OCI-LY3 (cell line): ENCODE results near the gene PDE4D.

Experiments used
- H2AFZ ChIP-seq: fragments of 200-600, 300-600 bp; shearing (Covaris generic); 2 replicates; pipeline ENCODE4 v1.6.0; 2014; ENCODE audit warnings: antibody characterized with exemption, low read depth, low read length
- H3K27ac ChIP-seq: fragments of 200-600, 300-600 bp; sonication (generic); 2 replicates; pipeline ENCODE4 v1.5.1; 2014; ENCODE audit warnings: mild to moderate bottlenecking, low read length, moderate library complexity, mixed read lengths
- H3K27me3 ChIP-seq: fragments of 200-600, 300-600 bp; sonication (generic); 2 replicates; pipeline ENCODE4 v1.6.1; 2014; ENCODE audit warnings: low read depth, low read length, mixed read lengths
- H3K36me3 ChIP-seq: fragments of 200-600, 300-600 bp; sonication (generic); replicated peaks from 2 replicates; pipeline ENCODE3; 2014; ENCODE audit warnings: low read depth, low read length, mixed read lengths
- H3K4me1 ChIP-seq: fragments of 300-600, 200-600 bp; sonication (generic); 2 replicates; pipeline ENCODE4 v1.6.1; 2014; ENCODE audit warnings: low read length, mixed read lengths
- H3K4me2 ChIP-seq: fragments of 200-600, 300-600 bp; sonication (generic); 2 replicates; pipeline ENCODE4 v1.6.1; 2014; ENCODE audit warnings: low read length, mixed read lengths
- H3K4me3 ChIP-seq: fragments of 300-600, 200-600 bp; sonication (generic); 2 replicates; pipeline ENCODE4 v1.5.1; 2014; ENCODE audit warnings: antibody characterized with exemption, mild to moderate bottlenecking, low read length, moderate library complexity
- H3K79me2 ChIP-seq: fragments of 300-600, 200-600 bp; shearing (Covaris generic); 2 replicates; pipeline ENCODE4 v1.6.1; 2014; ENCODE audit warnings: mild to moderate bottlenecking, low read length, mixed read lengths
- H3K9ac ChIP-seq: fragments of 300-600, 200-600 bp; shearing (Covaris generic); 2 replicates; pipeline ENCODE4 v1.6.0; 2014; ENCODE audit warnings: mild to moderate bottlenecking, low read length, moderate library complexity
- H3K9me3 ChIP-seq: fragments of 200-600, 300-600 bp; shearing (Covaris generic); 2 replicates; pipeline ENCODE4 v1.6.1; 2014; ENCODE audit warnings: low read length, mixed read lengths; ENCODE audit not compliant: insufficient read depth
- H4K20me1 ChIP-seq: fragments of 200-600, 300-600 bp; sonication (generic); 2 replicates; pipeline ENCODE4 v1.6.1; 2016; ENCODE audit warnings: low read length, mixed read lengths; ENCODE audit not compliant: insufficient read depth
- CTCF ChIP-seq: fragments of 200-600, 300-600 bp; sonication (generic); IDR thresholded peaks from 2 replicates; pipeline ENCODE4 v1.5.1; 2014; ENCODE audit warnings: antibody characterized with exemption, low read length, low read depth
- EZH2phosphoT487 ChIP-seq: fragments of 200-600 bp; shearing (Covaris generic); IDR thresholded peaks from 2 replicates; pipeline ENCODE4 v1.6.1; 2018; ENCODE audit warnings: antibody characterized with exemption, mixed run types, low read depth

Gene PDE4D

GRCh38 chr5:59542306-59542705 lies 351.2 kb downstream of the PDE4D start:
- Histone ChIP-seq H3K4me3 (no peak overlapping the region), H4K20me1 (no peaks in the 10 kb centered on the region), H3K9me3 (no peaks in the 10 kb centered on the region), H3K27me3 (no peaks in the 10 kb centered on the region), H3K9ac (no peak overlapping the region), H3K36me3 (no peaks in the 10 kb centered on the region), H2AFZ (no peak overlapping the region), H3K79me2 (no peaks in the 10 kb centered on the region), H3K27ac (no peak overlapping the region), H3K4me2 (no peak overlapping the region), H3K4me1 (no peaks in the 10 kb centered on the region)
- TF ChIP-seq EZH2phosphoT487 (no peak), CTCF (no peak)

GRCh38 chr5:59540366-59540765 lies 353.2 kb downstream of the PDE4D start:
- H4K20me1 ChIP-seq: no peaks in the 10 kb centered on the region
- TF ChIP-seq CTCF (no peak), EZH2phosphoT487 (no peak)
- H3K27ac ChIP-seq: no peak overlapping the region
- no peak overlapping the region for H3K9ac ChIP-seq
- H3K4me2 ChIP-seq: no peak overlapping the region
- no peak overlapping the region for H2AFZ ChIP-seq
- H3K4me3 ChIP-seq: no peak overlapping the region
- no peaks in the 10 kb centered on the region for H3K79me2 ChIP-seq
- H3K27me3 ChIP-seq: no peaks in the 10 kb centered on the region
- no peaks in the 10 kb centered on the region for H3K36me3 ChIP-seq
- H3K4me1 ChIP-seq: no peaks in the 10 kb centered on the region
- no peaks in the 10 kb centered on the region for H3K9me3 ChIP-seq

- no peak overlapping the region for H2AFZ ChIP-seq
- H3K9me3 ChIP-seq: no peaks in the 10 kb centered on the region
- no peaks in the 10 kb centered on the region for H4K20me1 ChIP-seq
- no peak for TF ChIP-seq CTCF
- no peak for TF ChIP-seq EZH2phosphoT487
- no peaks in the 10 kb centered on the region for H3K27me3 ChIP-seq
- no peak overlapping the region for H3K4me2 ChIP-seq
- H3K79me2 ChIP-seq: no peaks in the 10 kb centered on the region
- no peaks in the 10 kb centered on the region for H3K36me3 ChIP-seq
- H3K9ac ChIP-seq: no peak overlapping the region
- no peaks in the 10 kb centered on the region for H3K4me1 ChIP-seq
- no peak overlapping the region for H3K4me3 ChIP-seq
- no peak overlapping the region for H3K27ac ChIP-seq
Measured at GRCh38 chr5:59538750-59539121, 354.8 kb downstream of the PDE4D start.

GRCh38 chr5:59537961-59538749 lies 355.4 kb downstream of the PDE4D start:
- Histone ChIP-seq H3K9ac (no peak overlapping the region), H3K4me3 (no peak overlapping the region), H2AFZ (no peak overlapping the region), H3K27ac (no peak overlapping the region), H3K27me3 (no peaks in the 10 kb centered on the region), H4K20me1 (no peaks in the 10 kb centered on the region), H3K4me2 (no peak overlapping the region), H3K9me3 (no peaks in the 10 kb centered on the region), H3K4me1 (no peaks in the 10 kb centered on the region), H3K36me3 (no peaks in the 10 kb centered on the region), H3K79me2 (no peaks in the 10 kb centered on the region)
- TF ChIP-seq EZH2phosphoT487 (no peak), CTCF (no peak)
